NT2/D1 (cell line): ENCODE results near the gene HPN.
"Not testable (repeated sequence)": the region's sequence is repeated elsewhere in the genome, so short reads cannot be mapped to it uniquely, and the experiment has no call there.

Experiments used
- DNase-seq: peaks from one replicate; pipeline ENCODE4 v3.0.0-alpha.2; 2011; ENCODE audit warnings: low read depth, low spot score
- H3K27me3 ChIP-seq: 2 replicates; pipeline ENCODE4 v1.6.0; 2011; ENCODE audit warnings: mild to moderate bottlenecking; ENCODE audit not compliant: insufficient read length, insufficient read depth
- H3K36me3 ChIP-seq: 2 replicates; pipeline ENCODE4 v1.6.1; 2011; ENCODE audit warnings: mild to moderate bottlenecking, low read length, mixed read lengths; ENCODE audit not compliant: insufficient read depth, insufficient read length
- H3K4me1 ChIP-seq: 2 replicates; pipeline ENCODE4 v1.5.1; 2011; ENCODE audit not compliant: insufficient read depth, insufficient read length
- H3K4me3 ChIP-seq: 2 replicates; pipeline ENCODE4 v1.5.1; 2011; ENCODE audit warnings: low read depth; ENCODE audit not compliant: insufficient read length
- H3K9ac ChIP-seq: 2 replicates; pipeline ENCODE4 v1.6.0; 2011; ENCODE audit warnings: low read depth; ENCODE audit not compliant: insufficient read length
- H3K9me3 ChIP-seq: 2 replicates; pipeline ENCODE4 v1.5.1; 2011; ENCODE audit warnings: mild to moderate bottlenecking, low read length; ENCODE audit not compliant: insufficient read depth
- SUZ12 ChIP-seq: IDR thresholded peaks from 2 replicates; pipeline ENCODE4 v1.6.1; 2011; ENCODE audit not compliant: insufficient read length, insufficient read depth; ENCODE audit errors: extremely low read depth
- YY1 ChIP-seq: IDR thresholded peaks from 2 replicates; pipeline ENCODE4 v1.6.1; 2011; ENCODE audit not compliant: insufficient read length, insufficient read depth
- ZNF274 ChIP-seq: IDR thresholded peaks from 2 replicates; pipeline ENCODE4 v1.6.1; 2011; ENCODE audit warnings: mild to moderate bottlenecking, low read depth, low read length

Gene HPN

GRCh38 chr19:35005256-35005977 lies 36.1 kb upstream of the HPN start:
- TF ChIP-seq SUZ12 (no peak), YY1 (no peak), ZNF274 (no peak)
- H3K27me3 ChIP-seq: no peaks in the 10 kb centered on the region
- no peak overlapping the region for H3K4me3 ChIP-seq
- H3K4me1 ChIP-seq: peaks cover 2% of the 10 kb centered on the region
- no peak overlapping the region for H3K9ac ChIP-seq
- H3K9me3 ChIP-seq: no peaks in the 10 kb centered on the region
- no peak for DNase-seq
- peaks cover 61% of the 10 kb centered on the region for H3K36me3 ChIP-seq

GRCh38 chr19:35006007-35006341 lies 35.5 kb upstream of the HPN start:
- H3K9me3 ChIP-seq, H3K9ac ChIP-seq, DNase-seq, H3K4me1 ChIP-seq, H3K4me3 ChIP-seq, H3K27me3 ChIP-seq: not testable (repeated sequence)
- H3K36me3 ChIP-seq: peaks cover 65% of the 10 kb centered on the region

GRCh38 chr19:35006342-35006998 lies 35.1 kb upstream of the HPN start:
- no peak for DNase-seq
- H3K4me3 ChIP-seq: no peak overlapping the region
- no peak for TF ChIP-seq SUZ12
- no peak for TF ChIP-seq YY1
- no peak for TF ChIP-seq ZNF274
- peaks cover 67% of the 10 kb centered on the region for H3K36me3 ChIP-seq
- H3K4me1 ChIP-seq: peaks cover 2% of the 10 kb centered on the region
- H3K27me3 ChIP-seq: no peaks in the 10 kb centered on the region
- H3K9me3 ChIP-seq: no peaks in the 10 kb centered on the region
- no peak overlapping the region for H3K9ac ChIP-seq

GRCh38 chr19:35006999-35007365 lies 34.5 kb upstream of the HPN start:
- TF ChIP-seq YY1: no peak
- TF ChIP-seq ZNF274: no peak
- no peak for TF ChIP-seq SUZ12
- no peaks in the 10 kb centered on the region for H3K9me3 ChIP-seq
- H3K4me1 ChIP-seq: peaks cover 2% of the 10 kb centered on the region
- peaks cover 69% of the 10 kb centered on the region for H3K36me3 ChIP-seq
- no peak for DNase-seq
- no peaks in the 10 kb centered on the region for H3K27me3 ChIP-seq
- H3K9ac ChIP-seq: no peak overlapping the region
- no peak overlapping the region for H3K4me3 ChIP-seq

GRCh38 chr19:35007427-35007826 lies 34.1 kb upstream of the HPN start:
- not testable (repeated sequence) for H3K4me1 ChIP-seq, H3K9ac ChIP-seq, H3K27me3 ChIP-seq, H3K4me3 ChIP-seq, DNase-seq, H3K9me3 ChIP-seq
- peaks cover 70% of the 10 kb centered on the region for H3K36me3 ChIP-seq

GRCh38 chr19:35008891-35009341 lies 32.6 kb upstream of the HPN start:
- Histone ChIP-seq H3K4me1 (peaks cover 2% of the 10 kb centered on the region), H3K36me3 (peaks cover 76% of the 10 kb centered on the region), H3K27me3 (no peaks in the 10 kb centered on the region), H3K9me3 (no peaks in the 10 kb centered on the region), H3K9ac (no peak overlapping the region), H3K4me3 (no peak overlapping the region)
- DNase-seq: no peak
- TF ChIP-seq SUZ12: no peak
- no peak for TF ChIP-seq YY1
- no peak for TF ChIP-seq ZNF274

GRCh38 chr19:35009424-35010415 lies 31.8 kb upstream of the HPN start:
- TF ChIP-seq YY1: no peak
- TF ChIP-seq SUZ12: no peak
- no peak for TF ChIP-seq ZNF274
- H3K4me1 ChIP-seq: peaks cover 2% of the 10 kb centered on the region
- H3K27me3 ChIP-seq: no peaks in the 10 kb centered on the region
- H3K36me3 ChIP-seq: peaks cover 79% of the 10 kb centered on the region
- no peak for DNase-seq
- no peaks in the 10 kb centered on the region for H3K9me3 ChIP-seq
- no peak overlapping the region for H3K4me3 ChIP-seq
- H3K9ac ChIP-seq: no peak overlapping the region
